Ishikawa (cell line): ENCODE data around the gene SLCO2A1.

Experiments used
- CEBPB ChIP-seq: IDR thresholded peaks from 2 replicates; pipeline ENCODE4 v1.6.1; 2012
- CREB1 ChIP-seq: IDR thresholded peaks from 2 replicates; pipeline ENCODE4 v1.6.1; 2012; ENCODE audit warnings: low read depth
- EGR1 ChIP-seq: IDR thresholded peaks from 2 replicates; pipeline ENCODE4 v1.6.1; 2012
- EP300 ChIP-seq: IDR thresholded peaks from 2 replicates; pipeline ENCODE4 v1.6.1; 2012; ENCODE audit warnings: borderline replicate concordance
- FOXM1 ChIP-seq: IDR thresholded peaks from 2 replicates; pipeline ENCODE4 v1.6.1; 2012; ENCODE audit warnings: low read depth, borderline replicate concordance
- MAX ChIP-seq: IDR thresholded peaks from 2 replicates; pipeline ENCODE4 v1.6.1; 2012
- NFIC ChIP-seq: IDR thresholded peaks from 2 replicates; pipeline ENCODE4 v1.6.1; 2012
- RAD21 ChIP-seq: IDR thresholded peaks from 2 replicates; pipeline ENCODE4 v1.6.1; 2012; ENCODE audit warnings: low read depth
- TAF1 ChIP-seq: IDR thresholded peaks from 2 replicates; pipeline ENCODE4 v1.6.1; 2012; ENCODE audit warnings: low read depth, mild to moderate bottlenecking
- TCF12 ChIP-seq: IDR thresholded peaks from 2 replicates; pipeline ENCODE4 v1.6.1; 2012; ENCODE audit warnings: low read depth
- TEAD4 ChIP-seq: IDR thresholded peaks from 2 replicates; pipeline ENCODE4 v1.6.1; 2012
- YY1 ChIP-seq: IDR thresholded peaks from 2 replicates; pipeline ENCODE4 v1.6.1; 2012; ENCODE audit warnings: low read depth
- ZBTB7A ChIP-seq: IDR thresholded peaks from 2 replicates; pipeline ENCODE4 v1.6.1; 2012; ENCODE audit warnings: low read depth
- TF ChIP-seq, protein P1 (sequence below): IDR thresholded peaks from 2 replicates; pipeline ENCODE4 v1.6.1; 2012
- TF ChIP-seq, protein P2 (sequence below): IDR thresholded peaks from 2 replicates; pipeline ENCODE4 v1.6.1; 2012; ENCODE audit warnings: low read depth, mild to moderate bottlenecking

Gene SLCO2A1

DNA sequence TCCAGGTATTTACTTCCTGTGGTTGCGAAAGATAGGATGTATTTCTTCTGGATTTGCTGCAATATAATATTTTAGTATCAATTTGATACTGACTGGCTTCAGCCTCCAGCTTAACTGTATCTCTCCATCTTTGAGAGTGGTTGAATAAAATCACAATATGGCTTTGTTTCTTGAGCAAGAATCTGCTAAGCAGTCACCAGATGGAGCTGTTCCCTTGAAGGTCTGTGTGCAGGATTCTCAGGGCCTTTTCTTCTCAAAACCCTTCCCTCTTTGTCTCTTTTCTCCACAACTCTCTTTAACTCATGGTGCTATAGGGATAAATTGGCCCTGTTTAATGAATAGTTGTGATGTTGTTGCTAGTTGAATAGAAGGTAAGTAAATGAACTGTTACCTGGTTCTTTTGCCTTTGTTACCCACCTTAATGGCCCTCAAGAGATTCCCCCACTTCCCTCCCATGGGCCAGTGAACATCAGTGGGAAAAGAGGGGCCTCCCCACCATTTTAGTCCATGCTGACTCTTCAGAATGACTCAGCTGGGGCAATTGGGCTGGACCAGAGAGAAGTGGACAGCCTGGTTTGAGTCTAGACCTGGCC is 99.3 kb downstream of the SLCO2A1 start:
- TF ChIP-seq TAF1 (no peak), RAD21 (peak; percentile 90)

DNA sequence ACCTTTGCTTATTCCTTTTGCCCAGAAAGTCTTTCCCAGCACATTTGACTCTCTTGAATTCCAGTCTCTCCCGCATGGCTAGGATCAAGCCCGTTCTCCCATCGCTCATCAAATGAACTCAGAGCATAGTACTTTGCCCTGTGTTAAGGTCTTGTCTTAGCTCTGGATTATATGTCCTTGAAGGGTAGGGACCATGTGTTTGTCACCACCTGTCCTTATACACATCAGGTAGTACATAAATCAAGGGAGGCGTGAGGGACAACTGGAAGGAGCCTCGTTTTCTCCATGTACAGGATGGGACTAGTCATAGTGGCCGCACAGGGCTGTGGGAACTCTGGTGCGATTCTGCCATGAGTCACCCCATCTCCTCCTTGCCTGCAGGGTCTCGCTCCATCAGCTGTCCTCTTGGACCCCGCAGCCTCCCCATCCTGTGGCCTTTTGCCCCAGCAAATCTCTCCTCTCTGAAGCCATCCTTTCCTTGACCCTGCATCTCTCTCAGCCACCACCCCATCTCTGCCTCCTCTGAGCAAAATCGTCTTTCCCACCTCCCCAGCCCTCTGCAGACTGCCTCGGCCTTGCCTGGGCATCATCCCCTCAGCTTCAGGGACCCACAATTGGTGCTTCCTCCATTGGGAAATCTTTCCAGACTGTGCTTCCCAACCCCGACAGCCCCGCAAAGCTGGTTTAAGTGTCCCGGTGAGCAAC is 100.7 kb downstream of the SLCO2A1 start:
- TF ChIP-seq EGR1: no peak
- TF ChIP-seq, protein P1, sequence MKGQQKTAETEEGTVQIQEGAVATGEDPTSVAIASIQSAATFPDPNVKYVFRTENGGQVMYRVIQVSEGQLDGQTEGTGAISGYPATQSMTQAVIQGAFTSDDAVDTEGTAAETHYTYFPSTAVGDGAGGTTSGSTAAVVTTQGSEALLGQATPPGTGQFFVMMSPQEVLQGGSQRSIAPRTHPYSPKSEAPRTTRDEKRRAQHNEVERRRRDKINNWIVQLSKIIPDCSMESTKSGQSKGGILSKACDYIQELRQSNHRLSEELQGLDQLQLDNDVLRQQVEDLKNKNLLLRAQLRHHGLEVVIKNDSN: no peak
- no peak for TF ChIP-seq NFIC
- TF ChIP-seq TAF1: no peak
- TF ChIP-seq EP300: no peak
- TF ChIP-seq FOXM1: no peak

DNA sequence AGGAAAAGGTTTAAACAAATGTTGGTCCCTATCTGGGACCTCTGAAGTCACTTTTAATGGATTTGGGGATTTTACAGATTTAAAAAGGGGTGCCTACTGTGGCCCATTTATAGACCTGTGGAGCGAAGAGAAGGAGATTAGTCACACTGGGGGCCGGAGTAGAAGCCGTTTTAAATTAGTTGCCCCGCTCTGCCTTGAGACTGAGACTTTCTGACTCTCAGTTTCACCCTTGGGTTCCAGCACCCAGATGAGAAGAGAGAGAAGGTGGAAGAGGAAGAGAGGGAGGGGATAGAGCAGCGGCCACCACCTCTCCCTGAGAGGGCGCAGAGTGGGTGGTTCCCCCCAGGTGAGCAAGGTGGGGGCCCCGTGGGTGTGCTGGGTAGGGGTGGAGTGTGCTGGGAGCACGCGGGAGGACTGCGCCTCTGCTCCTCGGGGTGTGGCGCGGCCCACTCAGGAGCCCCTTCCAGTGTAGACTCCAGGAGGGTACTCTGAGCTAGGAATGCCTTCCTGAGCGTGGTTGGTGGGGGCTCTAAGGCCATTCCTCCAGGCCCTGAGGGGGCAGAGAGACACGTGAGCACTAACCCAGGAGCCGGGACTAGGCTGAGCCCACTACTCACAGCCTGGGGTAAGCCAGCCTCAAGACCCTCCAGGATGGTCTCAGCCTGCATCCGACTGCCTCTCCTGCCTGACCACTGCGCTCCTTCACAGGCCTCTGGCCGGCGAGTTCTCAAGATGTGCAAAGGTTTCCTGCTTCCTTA is 101.4 kb downstream of the SLCO2A1 start:
- TF ChIP-seq RAD21 (no peak), ZBTB7A (no peak), CEBPB (no peak), MAX (no peak), CREB1 (no peak), EP300 (no peak), TEAD4 (no peak), TAF1 (no peak), TCF12 (no peak), NFIC (no peak), YY1 (no peak), EGR1 (no peak), FOXM1 (no peak)
- TF ChIP-seq, protein P1: no peak
- TF ChIP-seq, protein P2, sequence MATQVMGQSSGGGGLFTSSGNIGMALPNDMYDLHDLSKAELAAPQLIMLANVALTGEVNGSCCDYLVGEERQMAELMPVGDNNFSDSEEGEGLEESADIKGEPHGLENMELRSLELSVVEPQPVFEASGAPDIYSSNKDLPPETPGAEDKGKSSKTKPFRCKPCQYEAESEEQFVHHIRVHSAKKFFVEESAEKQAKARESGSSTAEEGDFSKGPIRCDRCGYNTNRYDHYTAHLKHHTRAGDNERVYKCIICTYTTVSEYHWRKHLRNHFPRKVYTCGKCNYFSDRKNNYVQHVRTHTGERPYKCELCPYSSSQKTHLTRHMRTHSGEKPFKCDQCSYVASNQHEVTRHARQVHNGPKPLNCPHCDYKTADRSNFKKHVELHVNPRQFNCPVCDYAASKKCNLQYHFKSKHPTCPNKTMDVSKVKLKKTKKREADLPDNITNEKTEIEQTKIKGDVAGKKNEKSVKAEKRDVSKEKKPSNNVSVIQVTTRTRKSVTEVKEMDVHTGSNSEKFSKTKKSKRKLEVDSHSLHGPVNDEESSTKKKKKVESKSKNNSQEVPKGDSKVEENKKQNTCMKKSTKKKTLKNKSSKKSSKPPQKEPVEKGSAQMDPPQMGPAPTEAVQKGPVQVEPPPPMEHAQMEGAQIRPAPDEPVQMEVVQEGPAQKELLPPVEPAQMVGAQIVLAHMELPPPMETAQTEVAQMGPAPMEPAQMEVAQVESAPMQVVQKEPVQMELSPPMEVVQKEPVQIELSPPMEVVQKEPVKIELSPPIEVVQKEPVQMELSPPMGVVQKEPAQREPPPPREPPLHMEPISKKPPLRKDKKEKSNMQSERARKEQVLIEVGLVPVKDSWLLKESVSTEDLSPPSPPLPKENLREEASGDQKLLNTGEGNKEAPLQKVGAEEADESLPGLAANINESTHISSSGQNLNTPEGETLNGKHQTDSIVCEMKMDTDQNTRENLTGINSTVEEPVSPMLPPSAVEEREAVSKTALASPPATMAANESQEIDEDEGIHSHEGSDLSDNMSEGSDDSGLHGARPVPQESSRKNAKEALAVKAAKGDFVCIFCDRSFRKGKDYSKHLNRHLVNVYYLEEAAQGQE: no peak

DNA sequence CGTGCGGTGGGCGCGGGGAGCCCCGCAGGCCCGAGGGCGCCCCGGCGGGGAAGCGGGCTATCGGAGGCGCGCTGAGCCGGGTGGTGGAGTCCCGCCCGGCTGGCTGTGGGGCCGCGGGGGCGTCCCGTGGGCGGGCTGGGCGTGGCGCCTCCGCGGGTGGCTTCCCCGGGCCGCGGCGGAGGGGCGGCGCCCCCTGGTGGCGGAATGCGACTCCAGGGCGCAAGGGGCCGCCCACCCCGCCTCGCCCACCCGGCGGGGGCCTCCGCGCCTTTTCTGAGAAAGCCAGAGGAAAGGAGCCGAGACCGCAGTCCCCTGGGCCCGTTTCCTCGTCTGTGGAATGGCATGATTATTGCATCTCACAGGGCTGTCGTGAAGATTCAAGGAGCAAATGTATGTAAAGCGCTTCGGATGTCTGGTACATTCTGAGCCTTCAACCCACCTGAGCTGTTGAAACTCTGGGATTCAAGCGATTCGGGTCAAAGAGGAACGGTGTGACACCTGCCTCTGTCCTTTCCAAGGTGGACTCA is 102.1 kb downstream of the SLCO2A1 start:
- TF ChIP-seq CREB1 (no peak), FOXM1 (no peak), CEBPB (no peak), EGR1 (peak; percentile 97), TAF1 (no peak), EP300 (no peak), NFIC (no peak), ZBTB7A (peak; percentile 99), YY1 (no peak), MAX (no peak), RAD21 (peak; percentile 53; the same call in 1 of the 2 replicates), TCF12 (0 out of 2 replicates have a peak, but pooled peaks have one; percentile 9), TEAD4 (peak; percentile 13; the same call in 1 of the 2 replicates)
- TF ChIP-seq, protein P1: no peak
- TF ChIP-seq, protein P2: no peak
